GM23338 (cell line): Measurements from ENCODE around the gene PLXNA2. TPM values are rescaled to one million over a fixed set of nuclear protein-coding genes. Genes with fewer than 3 reads are reported as not detected.

ENCODE experiments used
- ATAC-seq: fragments of 200-7000 bp; cut with Tn5 transposase; 3 replicates; pipeline ENCODE4 v1.9.1; 2020
- DNase-seq: peaks from one replicate; pipeline ENCODE4 v3.0.0-alpha.2; 2015; ENCODE audit warnings: low spot score
- H2AFZ ChIP-seq: fragments of 200-600 bp; sonication (generic); 2 replicates; pipeline ENCODE4 v1.8.0; 2016; ENCODE audit warnings: antibody characterized with exemption, mild to moderate bottlenecking, moderate library complexity
- H3F3A ChIP-seq: fragments of 200-600 bp; sonication (generic); replicated peaks from 2 replicates; pipeline ENCODE4 v1.8.0; 2017; ENCODE audit warnings: antibody characterized with exemption, mixed run types, low read depth
- H3K27ac ChIP-seq: fragments of 200-600 bp; sonication (generic); 2 replicates; pipeline ENCODE4 v1.6.1; 2016; ENCODE audit warnings: low read depth
- H3K27me3 ChIP-seq: fragments of 200-600 bp; sonication (generic); 2 replicates; pipeline ENCODE4 v1.8.0; 2016; ENCODE audit warnings: mild to moderate bottlenecking, mixed run types, moderate library complexity; ENCODE audit not compliant: insufficient read depth
- H3K36me3 ChIP-seq: fragments of 200-600 bp; sonication (generic); 2 replicates; pipeline ENCODE4 v1.8.0; 2016; ENCODE audit warnings: mild to moderate bottlenecking; ENCODE audit not compliant: insufficient read depth
- H3K4me1 ChIP-seq: fragments of 200-600 bp; sonication (generic); 2 replicates; pipeline ENCODE4 v1.8.0; 2016; ENCODE audit warnings: mild to moderate bottlenecking, moderate library complexity; ENCODE audit not compliant: insufficient read depth
- H3K4me2 ChIP-seq: fragments of 200-600 bp; sonication (generic); 2 replicates; pipeline ENCODE4 v1.7.1; 2017; ENCODE audit warnings: mixed run types
- H3K4me3 ChIP-seq: fragments of 200-600 bp; sonication (generic); 2 replicates; pipeline ENCODE4 v1.6.1; 2016; ENCODE audit warnings: mixed run types
- H3K79me2 ChIP-seq: fragments of 200-600 bp; sonication (generic); replicated peaks from 2 replicates; pipeline ENCODE4 v1.8.0; 2017; ENCODE audit warnings: mild to moderate bottlenecking; ENCODE audit not compliant: insufficient read depth
- H3K9me2 ChIP-seq: fragments of 200-600 bp; sonication (generic); 2 replicates; pipeline ENCODE4 v1.8.0; 2017; ENCODE audit not compliant: insufficient read depth
- H4K20me1 ChIP-seq: fragments of 200-600 bp; sonication (generic); replicated peaks from 2 replicates; pipeline ENCODE4 v1.8.0; 2017; ENCODE audit warnings: mild to moderate bottlenecking; ENCODE audit not compliant: insufficient read depth
- H3K27ac Mint-ChIP-seq: 2 replicates; pipeline ENCODE4 v1.8.0; 2020; ENCODE audit warnings: inconsistent platforms, mild to moderate bottlenecking, moderate library complexity, mixed read lengths
- H3K27me3 Mint-ChIP-seq: 3 replicates; pipeline ENCODE4 v1.8.0; 2022; ENCODE audit warnings: low read depth, mild to moderate bottlenecking, moderate library complexity, mixed read lengths, inconsistent platforms; ENCODE audit not compliant: insufficient read depth, poor library complexity
- H3K36me3 Mint-ChIP-seq: 3 replicates; pipeline ENCODE4 v1.8.0; 2021; ENCODE audit warnings: low read depth, mild to moderate bottlenecking, inconsistent platforms, moderate library complexity, mixed read lengths
- H3K4me1 Mint-ChIP-seq: 3 replicates; pipeline ENCODE4 v1.8.0; 2020; ENCODE audit warnings: mild to moderate bottlenecking, inconsistent platforms, mixed read lengths
- H3K4me3 Mint-ChIP-seq: 3 replicates; pipeline ENCODE4 v1.8.0; 2021; ENCODE audit warnings: moderate library complexity, mild to moderate bottlenecking, inconsistent platforms, mixed read lengths
- H3K9me3 Mint-ChIP-seq: 3 replicates; pipeline ENCODE4 v1.8.0; 2020; ENCODE audit warnings: moderate library complexity, mild to moderate bottlenecking, inconsistent platforms, mixed read lengths
- CREB1 ChIP-seq: fragments of 250-450 bp; sonication (Bioruptor Pico); IDR thresholded peaks from 2 replicates; pipeline ENCODE4 v1.5.0; 2020; ENCODE audit warnings: low read depth, mild to moderate bottlenecking, moderate library complexity
- ETS1 ChIP-seq: IDR thresholded peaks from 2 replicates; pipeline ENCODE4 v1.6.1; 2016; ENCODE audit warnings: antibody characterized with exemption
- EZH2 ChIP-seq: fragments of 200-600 bp; sonication (generic); IDR thresholded peaks from one replicate; pipeline ENCODE4 v1.8.0; 2017; ENCODE audit warnings: antibody characterized with exemption, mild to moderate bottlenecking, low read depth; ENCODE audit not compliant: unreplicated experiment
- EZH2phosphoT487 ChIP-seq: fragments of 200-600 bp; sonication (generic); IDR thresholded peaks from one replicate; pipeline ENCODE4 v1.8.1; 2018; ENCODE audit warnings: antibody characterized with exemption; ENCODE audit not compliant: unreplicated experiment
- JUNB ChIP-seq: IDR thresholded peaks from one replicate; pipeline ENCODE4 v1.6.1; 2016; ENCODE audit warnings: antibody characterized with exemption; ENCODE audit not compliant: unreplicated experiment
- NANOG ChIP-seq: IDR thresholded peaks from 2 replicates; pipeline ENCODE4 v1.6.1; 2016; ENCODE audit warnings: antibody characterized with exemption, borderline replicate concordance
- POLR2AphosphoS5 ChIP-seq: IDR thresholded peaks from 2 replicates; pipeline ENCODE4 v1.6.1; 2016; ENCODE audit warnings: antibody characterized with exemption, low read depth
- REST ChIP-seq: IDR thresholded peaks from one replicate; pipeline ENCODE4 v1.6.1; 2018; ENCODE audit warnings: antibody characterized with exemption; ENCODE audit not compliant: unreplicated experiment
- STAT1 ChIP-seq: IDR thresholded peaks from one replicate; pipeline ENCODE4 v1.6.1; 2016; ENCODE audit warnings: antibody characterized with exemption; ENCODE audit not compliant: unreplicated experiment
- ZNF114 ChIP-seq: fragments of 250-450 bp; sonication (Bioruptor Pico); IDR thresholded peaks from 2 replicates; pipeline ENCODE4 v1.5.0; 2020; ENCODE audit warnings: mild to moderate bottlenecking, moderate library complexity
- ZNF331 ChIP-seq: fragments of 250-450 bp; sonication (Bioruptor Pico); IDR thresholded peaks from 2 replicates; pipeline ENCODE4 v1.5.0; 2020; ENCODE audit warnings: low read depth, mild to moderate bottlenecking, moderate library complexity
- polyA plus RNA-seq: library from polyadenylated mRNA; unstranded; fragments of >200 nt; fragmentation: Nextera tagmentation; extraction: Ambion mirVana; gene quantifications from 2 replicates; pipeline ENCODE4 v1.2.1, GENCODE V29; 2016
- total RNA-seq: library from RNA; depleted of rRNA; stranded (reverse); fragments of >200 nt; shearing (Covaris generic); gene quantifications from 2 replicates; pipeline ENCODE4 v1.2.3, GENCODE V29; 2014
- TF ChIP-seq, protein P1 (sequence below): fragments of 250-450 bp; sonication (Bioruptor Pico); IDR thresholded peaks from 2 replicates; pipeline ENCODE4 v1.5.0; 2020; ENCODE audit warnings: mild to moderate bottlenecking, moderate library complexity
- TF ChIP-seq, protein P2 (sequence below), 2 experiments: fragments of 200-600 bp in 1 of 2; sonication (generic) in 1 of 2; conservative IDR thresholded peaks; 2 replicates each; pipeline versions ENCODE4 v1.5.1 to v1.6.1; 2016 to 2017; ENCODE audit warnings: antibody characterized with exemption in 2 of 2, low read depth in 2 of 2, mild to moderate bottlenecking in 2 of 2, moderate library complexity in 1 of 2

The PLXNA2 gene
- total and polyA plus RNA-seq, 2 experiments from 2014 or later: 0.40 to 1.8 TPM

GRCh38 chr1:208036918-208037766, 207.0 kb downstream of the PLXNA2 start:
- H3K27ac Mint-ChIP-seq: no peak overlapping the region
- H3F3A ChIP-seq: no peaks in the 10 kb centered on the region
- ATAC-seq: no peak
- no peak overlapping the region for H3K4me3 Mint-ChIP-seq
- no peaks in the 10 kb centered on the region for H3K9me2 ChIP-seq
- TF ChIP-seq CREB1 (CRISPR knock-in tag) (no peak), EZH2 (no peak), ETS1 (no peak), REST (no peak), STAT1 (no peak), POLR2AphosphoS5 (no peak), NANOG (no peak), ZNF331 (CRISPR knock-in tag) (no peak), ZNF114 (CRISPR knock-in tag) (no peak), EZH2phosphoT487 (no peak), JUNB (no peak)
- TF ChIP-seq, protein P1, sequence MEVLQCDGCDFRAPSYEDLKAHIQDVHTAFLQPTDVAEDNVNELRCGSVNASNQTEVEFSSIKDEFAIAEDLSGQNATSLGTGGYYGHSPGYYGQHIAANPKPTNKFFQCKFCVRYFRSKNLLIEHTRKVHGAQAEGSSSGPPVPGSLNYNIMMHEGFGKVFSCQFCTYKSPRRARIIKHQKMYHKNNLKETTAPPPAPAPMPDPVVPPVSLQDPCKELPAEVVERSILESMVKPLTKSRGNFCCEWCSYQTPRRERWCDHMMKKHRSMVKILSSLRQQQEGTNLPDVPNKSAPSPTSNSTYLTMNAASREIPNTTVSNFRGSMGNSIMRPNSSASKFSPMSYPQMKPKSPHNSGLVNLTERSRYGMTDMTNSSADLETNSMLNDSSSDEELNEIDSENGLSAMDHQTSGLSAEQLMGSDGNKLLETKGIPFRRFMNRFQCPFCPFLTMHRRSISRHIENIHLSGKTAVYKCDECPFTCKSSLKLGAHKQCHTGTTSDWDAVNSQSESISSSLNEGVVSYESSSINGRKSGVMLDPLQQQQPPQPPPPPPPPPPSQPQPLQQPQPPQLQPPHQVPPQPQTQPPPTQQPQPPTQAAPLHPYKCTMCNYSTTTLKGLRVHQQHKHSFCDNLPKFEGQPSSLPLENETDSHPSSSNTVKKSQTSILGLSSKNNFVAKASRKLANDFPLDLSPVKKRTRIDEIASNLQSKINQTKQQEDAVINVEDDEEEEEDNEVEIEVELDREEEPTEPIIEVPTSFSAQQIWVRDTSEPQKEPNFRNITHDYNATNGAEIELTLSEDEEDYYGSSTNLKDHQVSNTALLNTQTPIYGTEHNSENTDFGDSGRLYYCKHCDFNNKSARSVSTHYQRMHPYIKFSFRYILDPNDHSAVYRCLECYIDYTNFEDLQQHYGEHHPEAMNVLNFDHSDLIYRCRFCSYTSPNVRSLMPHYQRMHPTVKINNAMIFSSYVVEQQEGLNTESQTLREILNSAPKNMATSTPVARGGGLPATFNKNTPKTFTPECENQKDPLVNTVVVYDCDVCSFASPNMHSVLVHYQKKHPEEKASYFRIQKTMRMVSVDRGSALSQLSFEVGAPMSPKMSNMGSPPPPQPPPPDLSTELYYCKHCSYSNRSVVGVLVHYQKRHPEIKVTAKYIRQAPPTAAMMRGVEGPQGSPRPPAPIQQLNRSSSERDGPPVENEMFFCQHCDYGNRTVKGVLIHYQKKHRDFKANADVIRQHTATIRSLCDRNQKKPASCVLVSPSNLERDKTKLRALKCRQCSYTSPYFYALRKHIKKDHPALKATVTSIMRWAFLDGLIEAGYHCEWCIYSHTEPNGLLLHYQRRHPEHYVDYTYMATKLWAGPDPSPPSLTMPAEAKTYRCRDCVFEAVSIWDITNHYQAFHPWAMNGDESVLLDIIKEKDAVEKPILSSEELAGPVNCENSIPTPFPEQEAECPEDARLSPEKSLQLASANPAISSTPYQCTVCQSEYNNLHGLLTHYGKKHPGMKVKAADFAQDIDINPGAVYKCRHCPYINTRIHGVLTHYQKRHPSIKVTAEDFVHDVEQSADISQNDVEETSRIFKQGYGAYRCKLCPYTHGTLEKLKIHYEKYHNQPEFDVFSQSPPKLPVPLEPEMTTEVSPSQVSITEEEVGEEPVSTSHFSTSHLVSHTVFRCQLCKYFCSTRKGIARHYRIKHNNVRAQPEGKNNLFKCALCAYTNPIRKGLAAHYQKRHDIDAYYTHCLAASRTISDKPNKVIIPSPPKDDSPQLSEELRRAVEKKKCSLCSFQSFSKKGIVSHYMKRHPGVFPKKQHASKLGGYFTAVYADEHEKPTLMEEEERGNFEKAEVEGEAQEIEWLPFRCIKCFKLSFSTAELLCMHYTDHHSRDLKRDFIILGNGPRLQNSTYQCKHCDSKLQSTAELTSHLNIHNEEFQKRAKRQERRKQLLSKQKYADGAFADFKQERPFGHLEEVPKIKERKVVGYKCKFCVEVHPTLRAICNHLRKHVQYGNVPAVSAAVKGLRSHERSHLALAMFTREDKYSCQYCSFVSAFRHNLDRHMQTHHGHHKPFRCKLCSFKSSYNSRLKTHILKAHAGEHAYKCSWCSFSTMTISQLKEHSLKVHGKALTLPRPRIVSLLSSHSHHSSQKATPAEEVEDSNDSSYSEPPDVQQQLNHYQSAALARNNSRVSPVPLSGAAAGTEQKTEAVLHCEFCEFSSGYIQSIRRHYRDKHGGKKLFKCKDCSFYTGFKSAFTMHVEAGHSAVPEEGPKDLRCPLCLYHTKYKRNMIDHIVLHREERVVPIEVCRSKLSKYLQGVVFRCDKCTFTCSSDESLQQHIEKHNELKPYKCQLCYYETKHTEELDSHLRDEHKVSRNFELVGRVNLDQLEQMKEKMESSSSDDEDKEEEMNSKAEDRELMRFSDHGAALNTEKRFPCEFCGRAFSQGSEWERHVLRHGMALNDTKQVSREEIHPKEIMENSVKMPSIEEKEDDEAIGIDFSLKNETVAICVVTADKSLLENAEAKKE (CRISPR knock-in tag): no peak
- TF ChIP-seq, protein P2, sequence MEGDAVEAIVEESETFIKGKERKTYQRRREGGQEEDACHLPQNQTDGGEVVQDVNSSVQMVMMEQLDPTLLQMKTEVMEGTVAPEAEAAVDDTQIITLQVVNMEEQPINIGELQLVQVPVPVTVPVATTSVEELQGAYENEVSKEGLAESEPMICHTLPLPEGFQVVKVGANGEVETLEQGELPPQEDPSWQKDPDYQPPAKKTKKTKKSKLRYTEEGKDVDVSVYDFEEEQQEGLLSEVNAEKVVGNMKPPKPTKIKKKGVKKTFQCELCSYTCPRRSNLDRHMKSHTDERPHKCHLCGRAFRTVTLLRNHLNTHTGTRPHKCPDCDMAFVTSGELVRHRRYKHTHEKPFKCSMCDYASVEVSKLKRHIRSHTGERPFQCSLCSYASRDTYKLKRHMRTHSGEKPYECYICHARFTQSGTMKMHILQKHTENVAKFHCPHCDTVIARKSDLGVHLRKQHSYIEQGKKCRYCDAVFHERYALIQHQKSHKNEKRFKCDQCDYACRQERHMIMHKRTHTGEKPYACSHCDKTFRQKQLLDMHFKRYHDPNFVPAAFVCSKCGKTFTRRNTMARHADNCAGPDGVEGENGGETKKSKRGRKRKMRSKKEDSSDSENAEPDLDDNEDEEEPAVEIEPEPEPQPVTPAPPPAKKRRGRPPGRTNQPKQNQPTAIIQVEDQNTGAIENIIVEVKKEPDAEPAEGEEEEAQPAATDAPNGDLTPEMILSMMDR (conservative IDR thresholded peaks at IDR 0.05; ENCODE audit: low read depth in 2 of 2): no peak
- no peaks in the 10 kb centered on the region for H3K36me3 Mint-ChIP-seq
- H3K4me2 ChIP-seq: no peak overlapping the region
- no peak for DNase-seq
- no peaks in the 10 kb centered on the region for H4K20me1 ChIP-seq
- no peaks in the 10 kb centered on the region for H3K27me3 ChIP-seq
- H3K36me3 ChIP-seq: no peaks in the 10 kb centered on the region
- no peaks in the 10 kb centered on the region for H3K9me3 Mint-ChIP-seq
- H3K79me2 ChIP-seq: no peaks in the 10 kb centered on the region
- no peak overlapping the region for H3K27ac ChIP-seq
- no peak overlapping the region for H3K4me3 ChIP-seq
- no peaks in the 10 kb centered on the region for H3K4me1 ChIP-seq
- H3K27me3 Mint-ChIP-seq: peaks cover 1% of the 10 kb centered on the region
- peaks cover 5% of the 10 kb centered on the region; the same call in 2 of the 3 replicates for H3K4me1 Mint-ChIP-seq
- no peak overlapping the region for H2AFZ ChIP-seq
